ENCODE results near the gene MMP25.

DNA sequence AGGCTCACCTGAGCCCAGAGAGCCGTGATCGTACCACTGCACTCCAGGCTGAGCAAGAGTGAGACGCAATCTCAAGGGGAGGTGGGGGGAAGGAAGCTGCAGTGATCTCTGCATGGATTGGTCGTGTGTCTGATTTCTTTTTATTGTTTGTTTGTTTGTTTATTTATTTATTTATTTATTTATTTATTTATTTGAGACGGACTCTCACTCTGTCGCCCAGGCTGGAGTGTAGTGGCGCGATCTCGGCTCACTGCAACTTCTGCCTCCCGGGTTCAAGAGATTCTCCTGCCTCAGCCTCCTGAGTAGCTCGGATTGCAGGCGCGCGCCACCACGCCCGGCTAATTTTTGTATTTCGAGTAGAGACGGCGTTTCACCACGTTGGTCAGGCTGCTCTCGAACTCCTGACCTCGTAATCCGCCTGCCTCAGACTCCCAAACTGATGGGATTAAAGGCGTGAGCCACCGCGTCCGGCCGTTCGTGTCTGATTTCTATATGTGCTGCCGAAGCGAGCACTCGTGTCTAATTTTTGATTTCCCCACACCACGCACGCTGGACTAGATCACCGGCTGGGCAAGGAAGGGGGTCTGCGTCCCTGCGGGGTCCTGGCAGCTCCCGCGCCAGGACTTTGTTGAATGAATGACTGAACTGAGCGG, 26.6 kb upstream of the MMP25 start:
- TF ChIP-seq, protein P1, sequence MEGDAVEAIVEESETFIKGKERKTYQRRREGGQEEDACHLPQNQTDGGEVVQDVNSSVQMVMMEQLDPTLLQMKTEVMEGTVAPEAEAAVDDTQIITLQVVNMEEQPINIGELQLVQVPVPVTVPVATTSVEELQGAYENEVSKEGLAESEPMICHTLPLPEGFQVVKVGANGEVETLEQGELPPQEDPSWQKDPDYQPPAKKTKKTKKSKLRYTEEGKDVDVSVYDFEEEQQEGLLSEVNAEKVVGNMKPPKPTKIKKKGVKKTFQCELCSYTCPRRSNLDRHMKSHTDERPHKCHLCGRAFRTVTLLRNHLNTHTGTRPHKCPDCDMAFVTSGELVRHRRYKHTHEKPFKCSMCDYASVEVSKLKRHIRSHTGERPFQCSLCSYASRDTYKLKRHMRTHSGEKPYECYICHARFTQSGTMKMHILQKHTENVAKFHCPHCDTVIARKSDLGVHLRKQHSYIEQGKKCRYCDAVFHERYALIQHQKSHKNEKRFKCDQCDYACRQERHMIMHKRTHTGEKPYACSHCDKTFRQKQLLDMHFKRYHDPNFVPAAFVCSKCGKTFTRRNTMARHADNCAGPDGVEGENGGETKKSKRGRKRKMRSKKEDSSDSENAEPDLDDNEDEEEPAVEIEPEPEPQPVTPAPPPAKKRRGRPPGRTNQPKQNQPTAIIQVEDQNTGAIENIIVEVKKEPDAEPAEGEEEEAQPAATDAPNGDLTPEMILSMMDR (IDR thresholded peaks at IDR 0.05; ENCODE audit: poor library complexity): no peak
- TF ChIP-seq EZH2phosphoT487 (IDR thresholded peaks at IDR 0.05; ENCODE audit: low read depth, severe bottlenecking, unreplicated experiment): no peak
- TF ChIP-seq EZH2 (IDR thresholded peaks at IDR 0.05; ENCODE audit: borderline replicate concordance): no peak

Measured in hepatocyte (in vitro differentiated cells).